H1 (cell line): ENCODE measurements around the gene OPN1SW. TPM values are rescaled to one million over a fixed set of nuclear protein-coding genes. Genes with fewer than 3 reads are reported as not detected.

Experiments used
- CTCF ChIP-seq, 3 experiments: IDR thresholded peaks; 1 replicate in 2 of 3; 2 replicates in 1 of 3; pipeline versions ENCODE4 v1.5.1 to v1.6.1; 2011; ENCODE audit warnings: low read length in 3 of 3, mild to moderate bottlenecking in 3 of 3, inconsistent platforms in 2 of 3, low read depth in 1 of 3, moderate library complexity in 1 of 3; ENCODE audit not compliant: insufficient read depth in 1 of 3; ENCODE audit errors: control extremely low read depth in 1 of 3
- RXRA ChIP-seq: IDR thresholded peaks from 2 replicates; pipeline ENCODE4 v1.6.1; 2011; ENCODE audit warnings: low read depth, mild to moderate bottlenecking, low read length, moderate library complexity; ENCODE audit not compliant: insufficient read depth
- polyA plus RNA-seq, 7 experiments: library from polyadenylated mRNA; depleted of rRNA in 3 of 7; stranded (reverse) in 5 of 7; unstranded in 2 of 7; fragments of >200 nt in 5 of 7; fragments of 200-250 nt in 2 of 7; gene quantifications; 1 replicate in 5 of 7; 2 replicates in 1 of 7; 4 replicates in 1 of 7; pipeline versions ENCODE4 v1.2.1 to v1.2.3, GENCODE V29; 2011 to 2013; ENCODE audit warnings: missing spikeins in 2 of 7, mixed read lengths in 2 of 7
- total RNA-seq: library from RNA; stranded (reverse); fragmentation: NEBNext Ultra II Directional; extraction: Animal tissue kit (Norgen Biotek cat#: 25700); gene quantifications from 2 replicates; pipeline ENCODE4 v1.2.1, GENCODE V29; 2021

OPN1SW gene
- total and polyA plus RNA-seq, 2 of the 8 experiments (the other 6 are each of a cell fraction or from before 2014, with no cell fraction given), result not detected

DNA sequence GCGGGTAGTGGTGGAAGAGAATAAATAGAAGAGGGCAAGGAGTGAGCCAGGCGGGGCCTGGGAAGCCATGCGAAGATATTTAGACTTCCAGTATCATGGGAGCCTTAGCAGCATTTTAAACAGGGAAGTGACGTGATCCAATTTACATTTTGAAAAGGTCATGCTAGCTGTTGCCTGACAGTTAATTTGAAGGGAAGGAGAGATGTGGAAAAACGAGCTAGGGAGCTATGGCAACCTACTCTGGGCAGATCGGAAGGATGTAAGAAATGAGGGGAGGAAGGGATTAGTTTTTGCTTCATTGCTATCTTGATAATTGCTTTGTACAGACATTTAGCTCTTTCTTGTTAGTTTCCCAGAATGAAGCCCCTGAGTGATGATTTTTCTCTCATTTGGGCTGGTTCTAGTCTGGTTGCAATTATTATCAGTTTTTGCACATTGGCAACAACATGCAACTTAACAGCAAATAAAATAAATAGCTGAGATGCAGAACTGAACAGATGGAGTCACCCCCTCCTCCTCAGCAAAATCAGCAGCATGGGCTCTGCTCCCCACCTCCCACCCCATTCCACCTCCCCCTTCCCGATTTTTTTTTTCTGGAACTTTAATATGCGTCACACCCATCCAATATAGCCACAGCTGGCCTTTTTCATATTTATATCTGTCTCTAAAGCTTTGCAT lies 49.4 kb downstream of the OPN1SW start (continued):
- no peak for TF ChIP-seq RXRA
- no peak for TF ChIP-seq CTCF (IDR thresholded peaks at IDR 0.05; ENCODE audit: control extremely low read depth in 1 of 3, insufficient read depth in 1 of 3, low read depth in 1 of 3, low read length in 3 of 3)
- TF ChIP-seq, all 59 proteins: peak for 0
